NT2/D1 (cell line): ENCODE data around the gene PRKG1.

Source experiments
- SUZ12 ChIP-seq: IDR thresholded peaks from 2 replicates; pipeline ENCODE4 v1.6.1; 2011; ENCODE audit not compliant: insufficient read length, insufficient read depth; ENCODE audit errors: extremely low read depth
- YY1 ChIP-seq: IDR thresholded peaks from 2 replicates; pipeline ENCODE4 v1.6.1; 2011; ENCODE audit not compliant: insufficient read length, insufficient read depth
- ZNF274 ChIP-seq: IDR thresholded peaks from 2 replicates; pipeline ENCODE4 v1.6.1; 2011; ENCODE audit warnings: mild to moderate bottlenecking, low read depth, low read length

DNA sequence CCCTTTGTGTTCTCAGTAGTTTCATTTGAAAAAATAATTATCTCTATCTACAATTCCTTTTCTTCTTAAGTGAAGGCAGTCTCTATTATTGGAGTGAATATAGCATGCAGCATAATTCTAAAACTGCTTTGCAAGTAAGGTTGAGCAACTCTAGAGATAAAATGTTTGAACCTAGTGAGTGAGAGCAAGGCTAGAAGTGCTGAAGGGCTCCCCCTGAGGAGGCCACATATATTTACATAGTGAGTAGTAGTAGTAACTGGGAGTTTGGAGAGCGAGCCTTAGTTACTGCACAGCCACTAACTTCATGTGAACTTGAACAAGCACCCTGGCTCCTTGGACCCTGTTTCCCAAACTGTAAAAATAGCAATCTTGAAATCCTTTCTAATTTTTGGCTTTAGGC lies 1098.3 kb downstream of the PRKG1 start:
- TF ChIP-seq YY1 (no peak), ZNF274 (no peak), SUZ12 (no peak)
